Mesendoderm (in vitro differentiated cells): ENCODE measurements around the gene MREG.
A peak's percentile ranks its signal among the peaks of the same experiment; 100 is the strongest.

Source experiments
- DNase-seq: peaks from one replicate; pipeline ENCODE4 v3.0.0; 2013
- H2AK5ac ChIP-seq: 2 replicates; pipeline ENCODE4 v1.6.1; 2013; ENCODE audit warnings: low read length, inconsistent platforms
- H2BK120ac ChIP-seq: 2 replicates; pipeline ENCODE4 v1.6.1; 2013; ENCODE audit warnings: low read depth, mild to moderate bottlenecking, low read length, moderate library complexity, mixed read lengths
- H2BK15ac ChIP-seq: replicated peaks from 2 replicates; pipeline ENCODE4 v1.6.1; 2013; ENCODE audit warnings: low read depth, mild to moderate bottlenecking, moderate library complexity
- H2BK5ac ChIP-seq: 2 replicates; pipeline ENCODE4 v1.6.1; 2013; ENCODE audit warnings: low read length, inconsistent platforms
- H3K18ac ChIP-seq: 2 replicates; pipeline ENCODE4 v1.6.1; 2013; ENCODE audit warnings: mild to moderate bottlenecking, low read length, mixed read lengths
- H3K23ac ChIP-seq: one replicate; pipeline ENCODE4 v1.6.1; 2013; ENCODE audit warnings: low read length
- H3K27ac ChIP-seq: 2 replicates; pipeline ENCODE4 v1.5.1; 2013; ENCODE audit warnings: low read depth, mild to moderate bottlenecking, inconsistent platforms, low read length, moderate library complexity
- H3K27me3 ChIP-seq: 2 replicates; pipeline ENCODE4 v1.6.1; 2013; ENCODE audit warnings: low read length, control low read depth, mild to moderate bottlenecking, inconsistent platforms; ENCODE audit not compliant: insufficient read depth, poor library complexity
- H3K36me3 ChIP-seq: 2 replicates; pipeline ENCODE4 v1.6.1; 2013; ENCODE audit warnings: low read length, inconsistent platforms; ENCODE audit not compliant: control insufficient read depth, insufficient read depth
- H3K4ac ChIP-seq: one replicate; pipeline ENCODE4 v1.6.1; 2013; ENCODE audit warnings: low read depth, mild to moderate bottlenecking, low read length, moderate library complexity
- H3K4me1 ChIP-seq: 2 replicates; pipeline ENCODE4 v1.6.1; 2013; ENCODE audit warnings: low read depth, low read length, inconsistent platforms; ENCODE audit not compliant: control insufficient read depth
- H3K4me2 ChIP-seq: 2 replicates; pipeline ENCODE4 v1.6.1; 2013; ENCODE audit warnings: low read length
- H3K4me3 ChIP-seq: 2 replicates; pipeline ENCODE4 v1.5.1; 2013; ENCODE audit warnings: mild to moderate bottlenecking, low read length
- H3K56ac ChIP-seq: one replicate; pipeline ENCODE4 v1.6.1; 2013; ENCODE audit warnings: low read length
- H3K79me1 ChIP-seq: 2 replicates; pipeline ENCODE4 v1.6.1; 2013; ENCODE audit warnings: low read length, inconsistent platforms
- H3K79me2 ChIP-seq: 2 replicates; pipeline ENCODE4 v1.6.1; 2013; ENCODE audit warnings: mild to moderate bottlenecking, low read length; ENCODE audit not compliant: control insufficient read depth, insufficient read depth
- H3K9ac ChIP-seq: 2 replicates; pipeline ENCODE4 v1.6.1; 2013; ENCODE audit warnings: low read length, inconsistent platforms
- H4K5ac ChIP-seq: one replicate; pipeline ENCODE4 v1.6.1; 2013; ENCODE audit warnings: low read length
- H4K8ac ChIP-seq: one replicate; pipeline ENCODE4 v1.6.1; 2013; ENCODE audit warnings: low read depth, mild to moderate bottlenecking, control low read depth, low read length, moderate library complexity
- WGBS: extraction: QIAGEN DNeasy Blood & Tissue Kit; methylation state at CpG from one replicate; pipeline ENCODE4 v1.1.7; 2013; ENCODE audit warnings: low lambda C conversion rate, missing lambda C conversion rate; ENCODE audit not compliant: insufficient coverage; ENCODE audit errors: extremely low coverage; 5-methylcytosine and 5-hydroxymethylcytosine counted together

Gene MREG

DNA sequence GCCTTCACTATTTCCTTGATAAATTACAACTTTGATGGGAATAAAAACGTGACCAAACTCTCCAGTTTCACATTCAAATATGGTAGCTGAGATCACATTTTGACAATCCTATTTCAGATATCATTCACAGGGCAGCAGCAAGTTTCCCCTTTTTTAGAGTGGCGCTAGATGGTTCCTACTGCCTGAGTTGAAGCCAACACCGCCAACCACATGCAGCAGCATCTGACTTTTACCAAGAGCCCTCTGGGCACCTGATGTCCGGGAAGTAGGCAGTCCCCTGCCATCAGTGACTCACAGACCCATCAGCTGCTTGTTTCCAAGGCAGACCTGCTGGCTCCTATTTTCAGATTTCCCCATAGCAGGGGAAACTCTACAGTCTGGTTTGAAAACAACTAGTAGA is 4.0 kb upstream of the MREG start:
- Histone ChIP-seq H3K79me2 (peaks cover 2% of the 10 kb centered on the region), H3K4me3 (no peak overlapping the region), H2AK5ac (no peak overlapping the region), H2BK15ac (no peak overlapping the region), H2BK5ac (no peak overlapping the region), H3K79me1 (no peaks in the 10 kb centered on the region), H4K5ac (no peak overlapping the region), H3K4me2 (no peak overlapping the region), H3K23ac (no peak overlapping the region), H3K36me3 (no peaks in the 10 kb centered on the region), H3K18ac (no peak overlapping the region), H3K27me3 (no peaks in the 10 kb centered on the region), H2BK120ac (no peak overlapping the region), H3K56ac (no peak overlapping the region), H4K8ac (no peak overlapping the region), H3K4me1 (no peaks in the 10 kb centered on the region), H3K27ac (no peak overlapping the region), H3K9ac (no peak overlapping the region), H3K4ac (no peak overlapping the region)
- no CpG with 5 or more reads among the region's 4 CpGs for WGBS
- no peak for DNase-seq

DNA sequence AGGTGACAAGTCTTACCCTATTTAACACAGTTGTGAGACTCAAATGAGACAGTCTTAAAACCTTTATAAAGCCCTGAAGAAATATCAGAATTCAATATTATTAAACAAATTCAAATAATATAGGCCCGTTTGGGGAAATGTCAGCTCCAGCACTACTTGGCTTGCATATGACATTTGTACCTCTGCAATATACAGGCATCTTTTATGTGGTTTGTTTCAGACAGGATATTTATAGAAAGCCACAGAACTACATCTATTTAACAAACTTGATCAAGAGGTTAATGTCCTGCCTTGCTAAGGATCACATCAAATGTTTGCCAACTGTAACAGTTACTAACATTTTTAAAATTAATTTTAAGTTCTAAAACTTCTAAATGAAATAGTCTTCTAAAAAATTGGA is 3.2 kb upstream of the MREG start:
- no peak overlapping the region for H4K8ac ChIP-seq
- DNase-seq, result no peak
- no peak overlapping the region for H2BK15ac ChIP-seq
- no peak overlapping the region for H3K9ac ChIP-seq
- no peak overlapping the region for H3K23ac ChIP-seq
- H2BK120ac ChIP-seq, result no peak overlapping the region
- no peak overlapping the region for H2BK5ac ChIP-seq
- H2AK5ac ChIP-seq, result no peak overlapping the region
- no peaks in the 10 kb centered on the region for H3K79me1 ChIP-seq
- no peaks in the 10 kb centered on the region for H3K36me3 ChIP-seq
- no peaks in the 10 kb centered on the region for H3K4me1 ChIP-seq
- no CpG with 5 or more reads among the region's 1 CpG for WGBS
- no peak overlapping the region for H3K56ac ChIP-seq
- no peaks in the 10 kb centered on the region for H3K27me3 ChIP-seq
- H3K18ac ChIP-seq, result no peak overlapping the region
- H3K27ac ChIP-seq, result no peak overlapping the region
- H4K5ac ChIP-seq, result no peak overlapping the region
- no peak overlapping the region for H3K4ac ChIP-seq
- no peak overlapping the region for H3K4me2 ChIP-seq
- H3K79me2 ChIP-seq, result peaks cover 8% of the 10 kb centered on the region
- H3K4me3 ChIP-seq, result no peak overlapping the region

DNA sequence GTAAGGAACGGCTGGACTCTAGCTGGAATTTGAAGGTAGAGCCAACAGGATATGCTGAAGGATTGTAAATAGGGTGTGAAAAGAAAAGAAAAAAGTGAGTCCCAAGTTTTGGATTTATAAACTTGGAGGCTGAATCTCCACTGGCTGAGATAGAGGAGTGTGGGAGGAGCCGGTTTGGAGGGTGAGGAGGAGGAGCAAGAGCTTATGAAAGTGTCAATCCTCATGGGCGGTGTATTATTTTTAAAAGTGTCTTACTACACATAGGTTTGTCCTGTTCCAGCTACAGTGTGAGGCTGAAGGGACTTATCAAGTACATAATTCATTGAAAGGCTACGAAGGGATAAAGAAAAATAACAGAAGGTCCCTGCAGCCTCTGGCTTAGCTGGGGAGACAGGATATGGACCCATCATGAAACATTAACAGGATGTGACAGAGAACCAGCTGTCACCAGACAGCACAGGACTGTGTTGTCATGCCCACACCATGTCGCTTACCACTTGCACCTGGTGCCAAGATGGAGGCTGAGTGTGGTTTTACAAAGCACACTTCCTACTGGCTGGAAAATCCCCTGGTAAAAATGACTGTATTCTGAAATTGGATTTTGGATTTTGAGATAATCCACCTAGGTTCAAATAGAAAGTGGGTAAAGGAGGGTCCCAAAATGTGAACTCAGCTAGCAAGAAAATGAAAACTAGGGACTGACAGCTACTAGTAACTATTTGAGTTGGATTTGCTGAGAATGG is 2.5 kb upstream of the MREG start:
- H3K79me2 ChIP-seq, result peaks cover 12% of the 10 kb centered on the region
- no peak overlapping the region for H3K4me3 ChIP-seq
- H3K23ac ChIP-seq, result no peak overlapping the region
- no peak overlapping the region for H2BK15ac ChIP-seq
- H3K79me1 ChIP-seq, result peaks cover 1% of the 10 kb centered on the region
- H3K4ac ChIP-seq, result no peak overlapping the region
- no peaks in the 10 kb centered on the region for H3K36me3 ChIP-seq
- H3K4me2 ChIP-seq, result no peak overlapping the region
- H3K27ac ChIP-seq, result no peak overlapping the region
- no CpG with 5 or more reads among the region's 5 CpGs for WGBS
- no peak overlapping the region for H3K56ac ChIP-seq
- no peak for DNase-seq
- no peaks in the 10 kb centered on the region for H3K4me1 ChIP-seq
- H4K8ac ChIP-seq, result no peak overlapping the region
- no peaks in the 10 kb centered on the region for H3K27me3 ChIP-seq
- H2BK5ac ChIP-seq, result no peak overlapping the region
- H3K9ac ChIP-seq, result no peak overlapping the region
- H2BK120ac ChIP-seq, result no peak overlapping the region
- no peak overlapping the region for H4K5ac ChIP-seq
- no peak overlapping the region for H3K18ac ChIP-seq
- no peak overlapping the region for H2AK5ac ChIP-seq

- WGBS, result 100% methylated on average over 9 of the region's 23 CpGs
- no peak overlapping the region for H2BK5ac ChIP-seq
- H3K79me2 ChIP-seq, result peaks cover 14% of the 10 kb centered on the region
- H3K79me1 ChIP-seq, result peaks cover 1% of the 10 kb centered on the region
- no peak overlapping the region for H2AK5ac ChIP-seq
- H3K27ac ChIP-seq, result no peak overlapping the region
- H3K4me1 ChIP-seq, result no peaks in the 10 kb centered on the region
- H3K56ac ChIP-seq, result no peak overlapping the region
- no peaks in the 10 kb centered on the region for H3K27me3 ChIP-seq
- H3K9ac ChIP-seq, result no peak overlapping the region
- H3K23ac ChIP-seq, result no peak overlapping the region
- H3K4me2 ChIP-seq, result no peak overlapping the region
- DNase-seq, result no peak
- H3K4ac ChIP-seq, result no peak overlapping the region
- H3K36me3 ChIP-seq, result no peaks in the 10 kb centered on the region
- no peak overlapping the region for H4K5ac ChIP-seq
- H3K18ac ChIP-seq, result no peak overlapping the region
- no peak overlapping the region for H2BK120ac ChIP-seq
- H2BK15ac ChIP-seq, result no peak overlapping the region
- H3K4me3 ChIP-seq, result no peak overlapping the region
- no peak overlapping the region for H4K8ac ChIP-seq
These were observed 1.6 kb upstream of the MREG start for GRCh38 chr2:216014986-216015385.

GRCh38 chr2:216014006-216014405 is 655 bp upstream of the MREG start:
- Histone ChIP-seq H4K5ac (no peak overlapping the region), H3K79me1 (peaks cover 1% of the 10 kb centered on the region), H3K18ac (no peak overlapping the region), H3K27ac (no peak overlapping the region), H3K27me3 (no peaks in the 10 kb centered on the region), H2BK120ac (no peak overlapping the region), H2AK5ac (peak overlapping the region; percentile 20), H3K23ac (no peak overlapping the region), H2BK15ac (no peak overlapping the region), H4K8ac (no peak overlapping the region), H3K79me2 (peaks cover 19% of the 10 kb centered on the region), H3K56ac (no peak overlapping the region), H3K4me2 (no peak overlapping the region), H3K4me1 (no peaks in the 10 kb centered on the region), H3K4ac (no peak overlapping the region), H3K4me3 (no peak overlapping the region), H3K36me3 (no peaks in the 10 kb centered on the region), H3K9ac (no peak overlapping the region), H2BK5ac (no peak overlapping the region)
- no CpG with 5 or more reads among the region's 8 CpGs for WGBS
- DNase-seq, result no peak

DNA sequence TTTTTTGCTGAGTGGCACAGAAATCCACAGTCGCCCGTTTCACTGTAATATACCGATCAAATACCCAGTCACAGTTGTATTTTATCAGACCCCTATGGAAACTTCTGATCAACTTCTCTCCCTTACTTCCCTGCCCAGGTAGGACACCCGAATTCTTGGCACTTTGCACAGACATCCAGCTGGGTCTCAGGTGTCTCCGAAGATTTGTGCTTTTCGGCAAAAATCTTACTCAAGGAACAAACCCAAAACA is 596 bp downstream of the MREG start:
- Histone ChIP-seq H2BK5ac (no peak overlapping the region), H3K56ac (peak overlapping the region; percentile 96), H3K18ac (no peak overlapping the region), H3K36me3 (no peaks in the 10 kb centered on the region), H3K27me3 (no peaks in the 10 kb centered on the region), H3K79me1 (peaks cover 1% of the 10 kb centered on the region), H3K4me3 (peak overlapping the region; percentile 57), H3K23ac (peak overlapping the region; percentile 49), H3K4me2 (peak overlapping the region; percentile 58), H3K9ac (peak overlapping the region; percentile 73), H2AK5ac (no peak overlapping the region), H3K4me1 (no peaks in the 10 kb centered on the region), H3K27ac (no peak overlapping the region), H3K4ac (peak overlapping the region; percentile 94), H4K8ac (no peak overlapping the region), H3K79me2 (peaks cover 19% of the 10 kb centered on the region), H2BK15ac (no peak overlapping the region), H4K5ac (no peak overlapping the region), H2BK120ac (no peak overlapping the region)
- DNase-seq, result no peak
- WGBS, result no CpG with 5 or more reads among the region's 6 CpGs
